ENCODE results near the gene RELN.

DNA sequence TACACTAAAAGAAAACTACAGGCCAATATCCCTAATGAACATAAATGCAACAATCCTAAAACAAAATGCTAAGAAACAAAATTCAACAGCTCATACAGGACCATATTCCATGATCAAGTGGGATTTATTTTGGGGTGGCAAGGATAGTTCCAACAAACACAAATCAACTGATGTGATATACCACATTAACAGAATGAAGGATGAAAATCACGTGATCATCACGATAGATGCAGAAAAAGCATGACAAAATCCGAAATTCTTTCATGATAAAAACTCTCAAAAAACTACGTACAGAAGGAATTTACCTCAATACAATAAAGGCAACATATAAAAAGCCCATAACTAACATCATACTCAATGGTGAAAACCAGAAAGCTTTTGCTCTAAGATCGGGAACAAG, 124.0 kb downstream of the RELN start:
- TF ChIP-seq EZH2 (IDR thresholded peaks at IDR 0.05; ENCODE audit: low read length, missing control alignments) (no peak), CTCF (conservative IDR thresholded peaks at IDR 0.05 in 1 of 2, IDR thresholded peaks at IDR 0.05 in 1 of 2; ENCODE audit: low read depth in 1 of 2, low read length in 2 of 2) (no peak)

Measured in fibroblast of lung (primary cell).